HPDE6-E6E7 (cell line): ENCODE data around the gene TSC22D3.

Experiments
- DNase-seq: peaks from one replicate; pipeline ENCODE4 v3.0.0; 2011; ENCODE audit warnings: missing footprints; ENCODE audit errors: extremely low spot score

TSC22D3 gene

GRCh38 chrX:107760304-107761077, 15.1 kb downstream of the TSC22D3 start:
- DNase-seq, result no peak

- no peak for DNase-seq
These were observed 17.3 kb downstream of the TSC22D3 start for GRCh38 chrX:107758231-107758766.

- no peak for DNase-seq
These were observed 19.9 kb downstream of the TSC22D3 start for GRCh38 chrX:107755721-107756120.

GRCh38 chrX:107753187-107753586, 22.4 kb downstream of the TSC22D3 start:
- no peak for DNase-seq

- DNase-seq, result no peak
These were observed 22.9 kb downstream of the TSC22D3 start for GRCh38 chrX:107752714-107753113.

- no peak for DNase-seq
These were observed 23.5 kb downstream of the TSC22D3 start for GRCh38 chrX:107752043-107752442.

GRCh38 chrX:107750861-107751445, 24.6 kb downstream of the TSC22D3 start:
- DNase-seq, result no peak

- DNase-seq, result no peak
These were observed 25.3 kb downstream of the TSC22D3 start for GRCh38 chrX:107750263-107750662.

GRCh38 chrX:107748506-107748905, 27.1 kb downstream of the TSC22D3 start:
- no peak for DNase-seq

- peak; percentile 70 for DNase-seq
These were observed 27.9 kb downstream of the TSC22D3 start for GRCh38 chrX:107747596-107748161.

GRCh38 chrX:107744868-107745267, 30.7 kb downstream of the TSC22D3 start:
- no peak for DNase-seq

- no peak for DNase-seq
These were observed 31.6 kb downstream of the TSC22D3 start for GRCh38 chrX:107743995-107744394.

- DNase-seq, result no peak
These were observed 32.8 kb downstream of the TSC22D3 start for GRCh38 chrX:107742700-107743191.

GRCh38 chrX:107741404-107741790, 34.2 kb downstream of the TSC22D3 start:
- no peak for DNase-seq

- DNase-seq, result no peak
These were observed 36.0 kb downstream of the TSC22D3 start for GRCh38 chrX:107739541-107739940.

GRCh38 chrX:107738768-107739167, 36.8 kb downstream of the TSC22D3 start:
- no peak for DNase-seq

- no peak for DNase-seq
These were observed 37.3 kb downstream of the TSC22D3 start for GRCh38 chrX:107738272-107738671.

- DNase-seq, result no peak
These were observed 38.6 kb downstream of the TSC22D3 start for GRCh38 chrX:107736781-107737531.

- no peak for DNase-seq
These were observed 40.9 kb downstream of the TSC22D3 start for GRCh38 chrX:107734646-107735045.

GRCh38 chrX:107733686-107734085, 41.9 kb downstream of the TSC22D3 start:
- DNase-seq, result no peak

GRCh38 chrX:107731831-107732502, 43.6 kb downstream of the TSC22D3 start:
- peak; percentile 47 for DNase-seq
